Heart right ventricle (tissue), 16 donors: ENCODE data around the gene RECK. TPM values are rescaled to one million over a fixed set of nuclear protein-coding genes. Genes with fewer than 3 reads are reported as not detected.

Experiments
- ATAC-seq, 8 donors: fragments of 200-7000 bp; cut with Tn5 transposase; one replicate each; pipeline ENCODE4 v1.9.1; 2020; ENCODE audit warnings: mild to moderate bottlenecking in 8 of 8, moderate library complexity in 8 of 8, moderate number of reproducible peaks in 1 of 8
- DNase-seq, 2 donors: peaks; one replicate each; pipeline ENCODE4 v3.0.0-alpha.2; 2020
- H3K27ac ChIP-seq, 10 donors: fragments of 200-600 bp; sonication (generic) in 2 of 10; one replicate each; pipeline versions ENCODE4 v1.5.0 to v1.8.0; 2020 to 2022; ENCODE audit warnings: mild to moderate bottlenecking in 3 of 10
- H3K27me3 ChIP-seq, 7 donors: fragments of 200-600 bp; one replicate each; pipeline ENCODE4 v1.8.0; 2021 to 2022; ENCODE audit warnings: mild to moderate bottlenecking in 2 of 7
- H3K36me3 ChIP-seq, 9 donors: fragments of 200-600 bp; sonication (generic) in 1 of 9; one replicate each; pipeline versions ENCODE4 v1.5.0 to v1.8.0; 2020 to 2022; ENCODE audit warnings: mild to moderate bottlenecking in 2 of 9
- H3K4me1 ChIP-seq, 9 donors: fragments of 200-600 bp; sonication (generic) in 1 of 9; one replicate each; pipeline versions ENCODE4 v1.5.0 to v1.8.0; 2020 to 2022; ENCODE audit warnings: mild to moderate bottlenecking in 4 of 9
- H3K4me3 ChIP-seq, 10 donors: fragments of 200-600 bp; sonication (generic) in 2 of 10; one replicate each; pipeline versions ENCODE4 v1.5.0 to v1.8.0; 2020 to 2022; ENCODE audit warnings: mild to moderate bottlenecking in 7 of 10, moderate library complexity in 2 of 10
- H3K9me3 ChIP-seq, 11 donors: fragments of 200-600 bp in 10 of 11; sonication (generic) in 2 of 11; one replicate each; pipeline versions ENCODE4 v1.5.0 to v1.8.0; 2013 to 2022; ENCODE audit warnings: mild to moderate bottlenecking in 2 of 11, control low read depth in 1 of 11, moderate library complexity in 1 of 11
- CTCF ChIP-seq, 9 donors: fragments of 200-600 bp; sonication (generic) in 2 of 9; IDR thresholded peaks; one replicate each; pipeline versions ENCODE4 v1.5.0 to v1.8.0; 2021 to 2022; ENCODE audit warnings: antibody characterized with exemption in 9 of 9, mild to moderate bottlenecking in 5 of 9, moderate library complexity in 1 of 9
- WGBS, 2 donors: extraction: QIAGEN DNeasy Blood & Tissue Kit; methylation state at CpG; one replicate each; pipeline ENCODE4 v1.1.7; 2013; ENCODE audit warnings: inconsistent platforms in 1 of 2; 5-methylcytosine and 5-hydroxymethylcytosine counted together
- intact Hi-C, 10 donors: fragments of 100-400 bp; cut with DNase I; formaldehyde crosslinking; loops; one replicate each; pipeline versions ENCODE4 v1.11.1 to v1.14.2; 2022
- polyA plus RNA-seq, 2 donors: library from polyadenylated mRNA; stranded (reverse); fragments of 200-250 nt; gene quantifications; one replicate each; pipeline ENCODE4 v1.2.3, GENCODE V29; 2013
- total RNA-seq, 10 donors: library from RNA; stranded (reverse); fragmentation: NEBNext Ultra II Directional in 3 of 10; extraction: Animal tissue kit (Norgen Biotek cat#: 25700) in 3 of 10; gene quantifications; one replicate each; pipeline versions ENCODE4 v1.2.1 to v1.2.4, GENCODE V29; 2021 to 2023
- donor health status: Arrhythmogenic right ventricular cardiomyopathy.
- donor health status: ischemic (EF 13 %, LVEDD 7.1; RV severe dilation, severe dysfunction).
- donor health status: healthy with polysubstance abuse.
- donor health status: DM: no; HTN: yes; CAD: no.
- donor health status: DM: no; HTN: no; CAD: no.
- donor health status: ischemic (EF 25% LVEDD 6.9; RV normal size, moderate dysfunction).
- donor health status: ischemic (EF 25% LVEDD 5.7; RV mildly dilated, moderate dysfunction).
- donor health status: healthy.
- donor health status: DM: yes; HTN: yes; CAD: no.
- donor health status: Ischemic cardiomyopathy.
- donor health status: ischemic (EF 35%, LVEDD 5.7; RV mildly dilated, moderate dysfunction).
- donor health status: nonischemic (EF 11% LVEDD 7.7; RV severe dilation, severe dysfunction).
- donor health status: DM: yes; HTN: yes; CAD: no.
- donor health status: PGD.
- donor health status: ischemic (EF 29% LVEDD 5.4; RV normal size, mild dysfunction).
- donor health status: nonischemic (EF 23%, LVEDD 6.1; RV moderate dilation, normal function).

Gene RECK
- total and polyA plus RNA-seq, 12 donors, result 2.9 to 5.8 (median 5.1) TPM

GRCh38 chr9:36099718-36100117, 63.0 kb downstream of the RECK start:
- ATAC-seq, result no peak
- Histone ChIP-seq H3K4me3 (no peak overlapping the region), H3K27ac (no peak overlapping the region), H3K36me3 (peaks cover 0 to 5% (median 0%) of the 10 kb centered on the region in 9 donors), H3K27me3 (no peaks in the 10 kb centered on the region), H3K4me1 (peaks cover 0 to 8% (median 0%) of the 10 kb centered on the region in 9 donors), H3K9me3 (no peaks in the 10 kb centered on the region)
- no peak for TF ChIP-seq CTCF (IDR thresholded peaks at IDR 0.05)
- 85 to 89% methylated on average over 1 of the region's 1 CpG for WGBS, 2 donors
- intact Hi-C loops, result loop anchor here in 4 of 10 donors (5.0 to 10.0 kb wide), 3 partner anchors 68 to 235 kb away; partner anchors contain the start of gene CCIN (in 2 of the 4)
- DNase-seq, result no peak

GRCh38 chr9:36100532-36100931, 63.8 kb downstream of the RECK start:
- Histone ChIP-seq H3K4me3 (no peak overlapping the region), H3K27me3 (no peaks in the 10 kb centered on the region), H3K27ac (no peak overlapping the region), H3K4me1 (peaks cover 0 to 8% (median 0%) of the 10 kb centered on the region in 9 donors), H3K9me3 (no peaks in the 10 kb centered on the region), H3K36me3 (peaks cover 0 to 12% (median 0%) of the 10 kb centered on the region in 9 donors)
- TF ChIP-seq CTCF (IDR thresholded peaks at IDR 0.05), result no peak
- DNase-seq, result no peak
- WGBS, 2 donors, result 57 to 74% methylated on average over 3 of the region's 3 CpGs
- no peak for ATAC-seq
- intact Hi-C loops, result loop anchor here in 4 of 10 donors (5.0 to 10.0 kb wide), 3 partner anchors 67 to 234 kb away; partner anchors contain the start of gene CCIN (in 2 of the 4)

GRCh38 chr9:36101916-36102741, 65.4 kb downstream of the RECK start:
- Histone ChIP-seq H3K27ac (peak overlapping the region in 1 of 10 donors; percentile 7), H3K4me1 (peaks cover 0 to 8% (median 0%) of the 10 kb centered on the region in 9 donors), H3K27me3 (no peaks in the 10 kb centered on the region), H3K9me3 (no peaks in the 10 kb centered on the region), H3K36me3 (peaks cover 0 to 16% (median 0%) of the 10 kb centered on the region in 9 donors), H3K4me3 (no peak overlapping the region)
- no peak for TF ChIP-seq CTCF (IDR thresholded peaks at IDR 0.05)
- DNase-seq (no peak), ATAC-seq (peak in 2 of 8 donors; percentile 33 to 35)
- 73 to 87% methylated on average over 4 of the region's 4 CpGs for WGBS, 2 donors
- intact Hi-C loops, result loop anchor here in 9 of 10 donors (2.0 to 10.0 kb wide), 5 partner anchors 65 to 233 kb away; partner anchors contain the start of gene CCIN (in 3 of the 9)

- intact Hi-C loops, result loop anchor here (1.0 to 10.0 kb wide), 6 partner anchors 63 to 232 kb away; partner anchors contain the start of gene CCIN (in 3 of the 10)
- no peak overlapping the region for H3K4me3 ChIP-seq
- no peak overlapping the region for H3K27ac ChIP-seq
- peak; percentile 61 to 89 (median 80) for TF ChIP-seq CTCF (IDR thresholded peaks at IDR 0.05)
- WGBS, 2 donors, result 76 to 77% methylated on average over 10 of the region's 10 CpGs
- H3K9me3 ChIP-seq, result no peaks in the 10 kb centered on the region
- ATAC-seq, result peak; percentile 87 to 97 (median 91)
- peaks cover 0 to 8% (median 0%) of the 10 kb centered on the region in 9 donors for H3K4me1 ChIP-seq
- DNase-seq, result peak; percentile 76 to 81
- H3K36me3 ChIP-seq, result peaks cover 0 to 23% (median 1%) of the 10 kb centered on the region in 9 donors
- H3K27me3 ChIP-seq, result no peaks in the 10 kb centered on the region
Observed at GRCh38 chr9:36102742-36103495, 66.2 kb downstream of the RECK start.
